GM13977 (cell line): ENCODE results near the gene GGA2.

Source experiments
- DNase-seq: peaks from one replicate; pipeline ENCODE4 v3.0.0; 2012; ENCODE audit warnings: low spot score
- in situ Hi-C: fragments of 300-500 bp; cut with MboI; formaldehyde crosslinking; loops from one replicate; pipeline ENCODE4 v1.12.0; 2022; ENCODE audit warnings: low sequenced_read_pairs, low pct_unique_long_range_greater_than_20kb, mixed read lengths, inconsistent platforms; ENCODE audit not compliant: unreplicated experiment
- TF ChIP-seq, protein P1 (sequence below): IDR thresholded peaks from 2 replicates; pipeline ENCODE4 v1.5.1; 2012; ENCODE audit warnings: mild to moderate bottlenecking, control low read depth; ENCODE audit not compliant: insufficient read depth; ENCODE audit errors: extremely low read depth, missing control alignments

The GGA2 gene

DNA sequence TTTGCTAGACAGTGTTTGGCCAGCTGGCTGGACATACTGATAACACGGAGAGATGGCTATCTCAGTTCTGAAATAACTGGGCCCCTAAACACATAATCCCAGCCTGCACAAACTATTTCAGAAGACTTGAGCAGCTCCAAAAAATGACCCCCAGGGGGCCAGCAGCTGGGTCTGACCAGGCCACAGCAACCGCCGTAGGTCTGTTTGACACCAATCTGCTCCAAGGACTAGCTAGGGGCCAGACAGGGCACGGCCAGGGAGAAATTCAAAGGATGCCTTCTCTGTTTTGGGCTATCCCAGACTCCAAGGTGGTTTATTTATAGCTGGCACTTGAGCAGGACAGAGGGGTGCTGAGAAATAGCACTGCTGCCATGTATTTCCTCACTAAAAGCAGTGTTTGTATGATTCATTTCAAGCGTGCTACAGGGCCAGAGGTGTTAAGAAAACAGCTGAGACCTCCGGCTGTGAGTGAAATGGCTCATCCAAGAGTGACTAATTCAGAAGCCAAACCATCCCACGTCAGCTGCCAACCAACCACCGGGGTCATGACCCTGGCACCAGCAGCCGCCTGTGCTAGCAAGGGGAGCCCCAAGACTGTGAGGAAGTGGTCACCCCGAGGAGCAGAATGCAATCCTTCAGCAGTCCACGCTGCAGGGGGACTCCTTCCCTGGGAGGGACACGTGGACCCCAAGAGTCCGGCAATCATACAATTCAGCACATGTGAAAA is 5.7 kb downstream of the GGA2 start:
- in situ Hi-C loops, result no loop called here
- TF ChIP-seq, protein P1, sequence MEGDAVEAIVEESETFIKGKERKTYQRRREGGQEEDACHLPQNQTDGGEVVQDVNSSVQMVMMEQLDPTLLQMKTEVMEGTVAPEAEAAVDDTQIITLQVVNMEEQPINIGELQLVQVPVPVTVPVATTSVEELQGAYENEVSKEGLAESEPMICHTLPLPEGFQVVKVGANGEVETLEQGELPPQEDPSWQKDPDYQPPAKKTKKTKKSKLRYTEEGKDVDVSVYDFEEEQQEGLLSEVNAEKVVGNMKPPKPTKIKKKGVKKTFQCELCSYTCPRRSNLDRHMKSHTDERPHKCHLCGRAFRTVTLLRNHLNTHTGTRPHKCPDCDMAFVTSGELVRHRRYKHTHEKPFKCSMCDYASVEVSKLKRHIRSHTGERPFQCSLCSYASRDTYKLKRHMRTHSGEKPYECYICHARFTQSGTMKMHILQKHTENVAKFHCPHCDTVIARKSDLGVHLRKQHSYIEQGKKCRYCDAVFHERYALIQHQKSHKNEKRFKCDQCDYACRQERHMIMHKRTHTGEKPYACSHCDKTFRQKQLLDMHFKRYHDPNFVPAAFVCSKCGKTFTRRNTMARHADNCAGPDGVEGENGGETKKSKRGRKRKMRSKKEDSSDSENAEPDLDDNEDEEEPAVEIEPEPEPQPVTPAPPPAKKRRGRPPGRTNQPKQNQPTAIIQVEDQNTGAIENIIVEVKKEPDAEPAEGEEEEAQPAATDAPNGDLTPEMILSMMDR, result no peak
- DNase-seq, result peak; percentile 74

DNA sequence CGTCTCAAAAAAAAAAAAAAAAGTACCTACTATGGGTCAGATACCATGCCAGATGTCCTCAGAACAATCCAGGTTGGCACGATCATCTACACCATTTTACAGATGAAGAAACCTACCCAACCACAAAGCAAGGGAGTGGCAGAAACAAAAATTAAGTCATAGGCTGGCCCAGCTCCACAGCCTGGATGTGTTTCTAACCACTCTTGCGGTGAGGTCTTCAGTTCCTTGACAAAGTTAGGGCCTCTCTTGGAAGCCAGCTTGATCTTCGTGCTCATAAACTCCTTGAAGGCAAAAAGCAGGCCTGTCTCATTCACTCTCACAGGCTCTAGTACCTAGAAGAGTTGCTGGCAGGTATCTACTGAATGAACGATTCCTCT is 6.2 kb downstream of the GGA2 start:
- no peak for DNase-seq
- TF ChIP-seq, protein P1, result no peak
- in situ Hi-C loops, result no loop called here

DNA sequence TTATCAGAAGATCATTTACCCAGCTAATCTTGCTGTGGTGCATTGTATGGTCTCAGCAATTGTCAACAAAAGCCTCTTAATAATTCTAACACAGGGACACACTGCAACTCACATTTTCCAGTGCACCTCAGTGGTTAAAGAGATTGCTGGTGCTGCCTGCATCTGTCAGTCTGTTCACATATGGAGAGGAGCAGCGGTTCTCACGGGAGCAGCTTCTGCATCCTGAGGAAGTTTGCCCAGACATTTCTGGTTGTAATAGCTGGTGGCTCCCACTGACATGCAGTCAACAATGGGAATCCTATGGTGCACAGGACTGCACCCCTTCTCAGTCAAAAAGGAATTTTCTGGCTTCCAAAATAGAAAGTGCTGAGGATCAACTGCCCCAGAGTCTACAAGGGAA is 7.8 kb downstream of the GGA2 start:
- TF ChIP-seq, protein P1, result no peak
- in situ Hi-C loops, result no loop called here
- DNase-seq, result no peak

DNA sequence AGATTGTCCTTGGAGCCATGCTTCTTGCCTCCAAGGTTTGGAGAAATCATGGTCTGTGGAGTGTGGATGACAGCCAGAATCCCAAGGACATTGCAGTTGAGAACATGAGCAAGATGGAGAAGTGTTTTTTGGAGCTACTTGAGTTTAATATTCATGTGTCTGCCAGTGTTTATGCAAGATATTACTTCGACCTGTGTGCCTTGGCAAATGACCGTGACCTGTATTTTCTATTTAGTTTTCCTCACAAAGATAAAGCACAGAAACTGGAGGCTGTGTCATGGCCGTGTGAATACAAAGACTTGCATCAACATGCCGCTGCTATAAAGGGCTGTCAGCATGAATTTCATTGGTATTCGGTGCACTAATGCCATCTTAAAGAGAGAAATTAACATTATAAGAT is 9.0 kb downstream of the GGA2 start:
- no peak for DNase-seq
- in situ Hi-C loops, result no loop called here
- TF ChIP-seq, protein P1, result no peak

DNA sequence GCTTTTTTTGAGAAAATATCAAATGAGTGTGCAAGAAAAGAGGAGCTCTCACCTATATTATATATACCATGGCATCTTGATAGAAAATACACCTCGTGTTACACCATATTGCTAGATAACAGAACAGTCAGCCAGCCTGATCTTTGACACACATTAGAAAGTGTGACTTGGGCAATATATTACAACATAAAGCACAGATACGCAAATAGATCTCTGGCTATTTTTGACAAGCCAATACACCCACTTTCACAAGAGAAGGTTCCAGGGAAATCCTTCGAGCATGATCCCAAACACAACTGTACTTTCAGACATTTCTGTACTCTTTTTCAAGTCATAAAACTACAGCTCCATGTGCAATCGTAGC is 9.4 kb downstream of the GGA2 start:
- TF ChIP-seq, protein P1, result no peak
- DNase-seq, result no peak
- in situ Hi-C loops, result no loop called here

DNA sequence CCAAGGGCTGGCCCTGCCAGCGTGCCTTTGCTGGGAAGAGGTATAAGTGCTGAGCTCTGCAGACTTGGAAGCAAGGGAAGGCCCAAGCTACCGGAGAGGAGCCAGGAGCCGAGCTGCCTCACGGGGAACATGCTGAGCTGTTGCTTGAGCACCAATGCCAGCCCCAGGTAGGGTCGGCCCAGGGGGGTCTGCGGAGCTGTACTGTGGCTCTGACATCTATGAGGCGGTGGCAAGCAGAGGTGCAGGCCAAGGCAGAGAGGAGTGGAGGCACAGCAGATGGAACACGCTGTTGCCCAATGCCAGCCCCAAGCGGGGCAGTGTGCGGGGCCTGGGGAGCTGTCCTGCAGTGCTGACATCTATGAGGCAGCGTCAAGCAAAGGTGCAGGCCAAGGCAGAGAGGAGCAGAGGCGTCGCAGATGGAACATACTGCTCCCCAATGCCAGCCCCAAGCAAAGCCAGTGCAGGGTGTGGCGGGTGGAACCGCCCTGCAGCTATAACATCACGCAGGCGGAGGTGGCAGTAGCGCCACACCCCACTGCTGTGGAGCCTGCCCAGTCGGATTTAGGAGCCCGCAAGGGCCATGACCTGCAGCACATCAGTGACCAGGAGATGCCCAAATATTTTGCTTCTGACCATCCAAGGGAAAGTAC is 10.0 kb downstream of the GGA2 start:
- TF ChIP-seq, protein P1, result no peak
- no peak for DNase-seq
- in situ Hi-C loops, result no loop called here
